HepG2 (cell line): ENCODE measurements around the gene DENND10. TPM values are rescaled to one million over a fixed set of nuclear protein-coding genes. Genes with fewer than 3 reads are reported as not detected.

ENCODE experiments used
- ATAC-seq: fragments of 200-7000 bp; cut with Tn5 transposase; 3 replicates; pipeline ENCODE4 v1.9.1; 2020; ENCODE audit warnings: mild to moderate bottlenecking, moderate library complexity
- BruUV-seq: library from RNA; stranded (reverse); fragments of 400-500 nt; replicated peaks from 2 replicates; lab custom pipeline; 2021; lab: Mats Ljungman, UMichigan
- CTCF ChIA-PET: fragments of 300-600 bp; formaldehyde crosslinking; extraction: SDS; loops from one replicate; lab custom pipeline; 2021; ENCODE audit warnings: low total read pairs, inconsistent platforms, low intra/inter-chr PET ratio; lab: Yijun Ruan, JAX
- POLR2A ChIA-PET: fragments of 350-600 bp; sonication (Branson Sonifier 250); formaldehyde crosslinking; loops from one replicate; lab custom pipeline; 2020; ENCODE audit warnings: antibody characterized with exemption, inconsistent platforms; lab: Yijun Ruan, JAX
- DNase-seq: peaks from one replicate; pipeline ENCODE4 v3.0.0-alpha.2; 2015; ENCODE audit warnings: low spot score
- FAIRE-seq: peaks from 3 replicates; lab custom pipeline; 2011; peaks lifted over from hg19 to GRCh38; lab: Jason Lieb, UNC
- H2AFZ ChIP-seq: one replicate; pipeline ENCODE4 v1.6.1; 2011; ENCODE audit warnings: low read length, inconsistent platforms
- H3K27ac ChIP-seq: fragments of 300-600 bp; 3 replicates; pipeline ENCODE4 v1.8.0; 2011; ENCODE audit warnings: mixed run types, mild to moderate bottlenecking, mixed read lengths, low read length, inconsistent platforms; ENCODE audit not compliant: insufficient read depth; ENCODE audit errors: extremely low read length
- H3K27me3 ChIP-seq, 2 experiments: fragments of 200-600 bp in 1 of 2; 2 replicates in 1 of 2; 3 replicates in 1 of 2; pipeline versions ENCODE4 v1.6.0 to v1.8.0; 2011; ENCODE audit warnings: low read length in 2 of 2, mild to moderate bottlenecking in 2 of 2, moderate library complexity in 2 of 2, inconsistent platforms in 1 of 2; ENCODE audit not compliant: insufficient read depth in 2 of 2, control insufficient read depth in 1 of 2
- H3K36me3 ChIP-seq, 2 experiments: fragments of 200-600 bp in 1 of 2; replicated peaks in 1 of 2; 2 replicates in 1 of 2; 3 replicates in 1 of 2; pipeline versions ENCODE4 v1.5.1 to v1.8.0; 2011; ENCODE audit warnings: low read length in 2 of 2, inconsistent platforms in 1 of 2; ENCODE audit not compliant: insufficient read depth in 2 of 2, control insufficient read depth in 1 of 2
- H3K4me1 ChIP-seq: 2 replicates; pipeline ENCODE4 v1.5.1; 2012; ENCODE audit warnings: low read length, inconsistent platforms; ENCODE audit not compliant: insufficient read depth
- H3K4me2 ChIP-seq: 2 replicates; pipeline ENCODE4 v1.6.0; 2011; ENCODE audit warnings: low read depth, low read length, inconsistent platforms
- H3K4me3 ChIP-seq, 3 experiments: fragments of 200-600 bp in 1 of 3; sonication (generic), shearing (Covaris generic) in 1 of 3; replicated peaks in 1 of 3; 2 replicates each; pipeline ENCODE4 v1.5.1; 2011 to 2016; ENCODE audit warnings: low read length in 3 of 3, inconsistent platforms in 2 of 3, low read depth in 2 of 3, mild to moderate bottlenecking in 2 of 3, control low read depth in 1 of 3, mixed read lengths in 1 of 3; ENCODE audit not compliant: insufficient read depth in 1 of 3
- H3K79me2 ChIP-seq: one replicate; pipeline ENCODE4 v1.6.1; 2011; ENCODE audit warnings: low read length, inconsistent platforms; ENCODE audit not compliant: insufficient read depth
- H3K9ac ChIP-seq: 2 replicates; pipeline ENCODE4 v1.6.0; 2011; ENCODE audit warnings: mild to moderate bottlenecking, low read depth, low read length, inconsistent platforms; ENCODE audit not compliant: insufficient read depth
- H3K9me3 ChIP-seq: 2 replicates; pipeline ENCODE4 v1.5.1; 2012; ENCODE audit warnings: mild to moderate bottlenecking, low read length
- H4K20me1 ChIP-seq: 2 replicates; pipeline ENCODE4 v1.6.0; 2011; ENCODE audit warnings: inconsistent platforms, mild to moderate bottlenecking, low read length, moderate library complexity; ENCODE audit not compliant: insufficient read depth
- ATF5 ChIP-seq: sonication (generic); formaldehyde crosslinking; IDR thresholded peaks from 2 replicates; pipeline ENCODE4 v1.4.0; 2020; ENCODE audit warnings: mild to moderate bottlenecking, low read depth, missing genetic modification reagents
- BRD4 ChIP-seq: sonication (generic); formaldehyde crosslinking; IDR thresholded peaks from 2 replicates; pipeline ENCODE4 v1.4.0; 2020; ENCODE audit warnings: missing genetic modification reagents
- CBX5 ChIP-seq: sonication (generic); formaldehyde crosslinking; IDR thresholded peaks from 2 replicates; pipeline ENCODE4 v1.4.0; 2020; ENCODE audit warnings: missing genetic modification reagents, borderline replicate concordance
- ELF4 ChIP-seq: sonication (generic); formaldehyde crosslinking; IDR thresholded peaks from 2 replicates; pipeline ENCODE4 v1.5.0; 2020; ENCODE audit warnings: missing genetic modification reagents, mild to moderate bottlenecking, moderate library complexity, borderline replicate concordance
- ERF ChIP-seq: IDR thresholded peaks from 2 replicates; pipeline ENCODE4 v1.6.1; 2018; ENCODE audit warnings: missing biosample characterization, missing genetic modification reagents
- ESRRA ChIP-seq: sonication (generic); formaldehyde crosslinking; IDR thresholded peaks from 2 replicates; pipeline ENCODE4 v1.5.1; 2020; ENCODE audit warnings: mild to moderate bottlenecking, low read depth, missing genetic modification reagents
- HNRNPH1 ChIP-seq: fragments of 200-400 bp; formaldehyde crosslinking; optimal IDR thresholded peaks from 2 replicates; pipeline ENCODE3; 2017; ENCODE audit warnings: mild to moderate bottlenecking, low read depth, low read length
- HNRNPUL1 ChIP-seq: fragments of 200-400 bp; formaldehyde crosslinking; IDR thresholded peaks from 2 replicates; pipeline ENCODE4 v1.6.1; 2017; ENCODE audit warnings: low read depth, mild to moderate bottlenecking, low read length, moderate library complexity
- KAT2B ChIP-seq: fragments of 150-350 bp; IDR thresholded peaks from 2 replicates; pipeline ENCODE4 v1.6.1; 2014; ENCODE audit warnings: low read depth, low read length, borderline replicate concordance
- NFKB2 ChIP-seq: sonication (generic); formaldehyde crosslinking; IDR thresholded peaks from 2 replicates; pipeline ENCODE4 v1.4.0; 2020; ENCODE audit warnings: missing genetic modification reagents, borderline replicate concordance
- NR2F1 ChIP-seq, 2 experiments: fragments of 450-650 bp in 1 of 2; formaldehyde crosslinking in 1 of 2; IDR thresholded peaks; 2 replicates each; pipeline versions ENCODE4 v1.5.0 to v1.6.1; 2016 to 2020; ENCODE audit warnings: mild to moderate bottlenecking in 1 of 2, missing compliant biosample characterization in 1 of 2, missing genetic modification reagents in 1 of 2, moderate library complexity in 1 of 2
- TBX3 ChIP-seq: fragments of 450-650 bp; IDR thresholded peaks from 2 replicates; pipeline ENCODE4 v1.6.1; 2017; ENCODE audit warnings: antibody characterized with exemption, mild to moderate bottlenecking, inconsistent platforms, borderline replicate concordance
- ZNF468 ChIP-seq: sonication (generic); formaldehyde crosslinking; IDR thresholded peaks from 2 replicates; pipeline ENCODE4 v1.8.0; 2022; ENCODE audit warnings: mild to moderate bottlenecking, moderate library complexity, missing genetic modification reagents
- ZNF546 ChIP-seq: sonication (generic); formaldehyde crosslinking; conservative IDR thresholded peaks from 2 replicates; pipeline ENCODE4 v1.8.1; 2023; ENCODE audit warnings: mild to moderate bottlenecking, missing genetic modification reagents
- ZNF7 ChIP-seq: IDR thresholded peaks from 2 replicates; pipeline ENCODE4 v1.6.1; 2016; ENCODE audit warnings: missing biosample characterization, missing genetic modification reagents
- WGBS: methylation state at CpG from one replicate; pipeline ENCODE4 v1.1.6; 2017; ENCODE audit warnings: low lambda C conversion rate; 5-methylcytosine and 5-hydroxymethylcytosine counted together
- in situ Hi-C: cut with HindIII; loops from 2 replicates; pipeline ENCODE4 v1.10.0; 2017; ENCODE audit warnings: low pct_unique_long_range_greater_than_20kb; ENCODE audit not compliant: extremely low pct_ligation_motif_present
- intact Hi-C: fragments of 100-400 bp; cut with micrococcal nuclease; formaldehyde crosslinking; loops from one replicate; pipeline ENCODE4 v1.10.0; 2022; ENCODE audit not compliant: unreplicated experiment
- polyA plus RNA-seq, 8 experiments: library from polyadenylated mRNA; depleted of rRNA in 3 of 8; stranded (reverse) in 7 of 8; unstranded in 1 of 8; fragments of >200 nt; fragmentation: Illumina TruSeq in 4 of 8; extraction: Trizol in 4 of 8; gene quantifications; 2 replicates each; pipeline versions ENCODE4 v1.2.1 to v1.2.3, GENCODE V29; 2011 to 2016; ENCODE audit warnings: low read depth in 4 of 8, missing spikeins in 1 of 8, mixed read lengths in 1 of 8; ENCODE audit not compliant: insufficient read depth in 1 of 8
- total RNA-seq, 5 experiments: library from RNA; depleted of rRNA; stranded (reverse); fragments of >200 nt; fragmentation: Illumina TruSeq; extraction: Trizol; gene quantifications; 2 replicates each; pipeline ENCODE4 v1.2.3, GENCODE V29; 2016; ENCODE audit warnings: low read depth in 1 of 5

DENND10 gene
- total and polyA plus RNA-seq, 2 of the 13 experiments (the other 11 are each of a cell fraction or from before 2014, with no cell fraction given), result 43.7 to 78.8 TPM

- Histone ChIP-seq H3K79me2 (no peaks in the 10 kb centered on the region), H3K4me3 (no peak overlapping the region), H3K27ac (no peak overlapping the region), H3K27me3 (no peaks in the 10 kb centered on the region), H3K4me2 (no peak overlapping the region), H2AFZ (no peak overlapping the region), H3K9me3 (no peaks in the 10 kb centered on the region), H3K4me1 (peaks cover 32% of the 10 kb centered on the region), H4K20me1 (no peaks in the 10 kb centered on the region), H3K9ac (no peak overlapping the region), H3K36me3 (peaks cover 14 to 62% of the 10 kb centered on the region in 2 experiments)
- DNase-seq, result no peak
- POLR2A ChIA-PET, result interaction anchor here (1.3 kb wide), 1 partner anchor 9 kb away, joined by 4 read pairs; no protein-coding TSS in a partner anchor
- no peak for ATAC-seq
- FAIRE-seq, result no peak
- BruUV-seq, result no TSS peak
- in situ Hi-C loops (no loop called here), intact Hi-C loops (no loop called here)
- TF ChIP-seq HNRNPH1 (no peak), ZNF546 (CRISPR knock-in tag) (no peak), BRD4 (no peak), KAT2B (no peak), HNRNPUL1 (no peak), NFKB2 (CRISPR knock-in tag) (no peak), NR2F1 (CRISPR knock-in tag; IDR thresholded peaks at IDR 0.05) (no peak), ZNF7 (CRISPR knock-in tag) (no peak), ELF4 (no peak), ESRRA (CRISPR knock-in tag) (no peak), CBX5 (CRISPR knock-in tag) (no peak), ERF (CRISPR knock-in tag) (no peak), TBX3 (no peak), ATF5 (CRISPR knock-in tag) (no peak), ZNF468 (CRISPR knock-in tag) (no peak)
- 91% methylated on average over 4 of the region's 4 CpGs for WGBS
- CTCF ChIA-PET, result no interaction called here
Observed at GRCh38 chr10:119129721-119130120, 25.8 kb downstream of the DENND10 start.
